Erythroblast (primary cell): ENCODE results near the gene LAPTM5.

Experiments
- GATA1 ChIP-seq: IDR thresholded peaks from 2 replicates; pipeline ENCODE4 v1.6.1; 2011; ENCODE audit warnings: low read depth, mild to moderate bottlenecking, control low read depth, low read length, moderate library complexity
- POLR2A ChIP-seq: IDR thresholded peaks from 2 replicates; pipeline ENCODE4 v1.6.1; 2011; ENCODE audit warnings: mild to moderate bottlenecking, low read length

DNA sequence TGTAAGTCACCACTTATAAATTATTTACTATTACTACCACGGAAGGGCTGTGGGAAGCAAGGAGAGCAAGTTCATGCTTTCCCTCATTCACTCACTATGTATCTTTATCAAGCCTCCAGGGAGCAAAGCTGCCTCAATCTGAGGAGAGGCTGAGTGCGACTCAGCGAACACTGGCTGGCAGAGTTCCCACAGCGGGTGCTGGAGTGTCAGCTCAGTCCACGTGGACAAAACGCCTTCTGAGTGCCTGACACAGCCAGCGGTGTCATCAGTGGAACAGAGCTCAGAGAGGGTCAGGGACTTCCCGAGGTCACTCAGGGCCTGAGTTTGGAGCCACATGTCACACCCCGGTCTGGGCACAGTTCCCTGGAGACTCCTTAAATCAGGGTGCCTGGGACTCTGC is 51.0 kb downstream of the LAPTM5 start:
- TF ChIP-seq POLR2A (no peak), GATA1 (no peak)
